Measurements from ENCODE around the gene NME7. TPM values are rescaled to one million over a fixed set of nuclear protein-coding genes. Genes with fewer than 3 reads are reported as not detected.

The NME7 gene
- total RNA-seq, 1 experiment from 2014 or later, result 21.8 TPM

GRCh38 chr1:169090900-169091311, 276.7 kb downstream of the NME7 start:
- Histone ChIP-seq H3K9ac (ENCODE audit: low read length) (no peak overlapping the region), H3K9me3 (ENCODE audit: control insufficient read depth in 1 of 2, insufficient read depth in 1 of 2, low read depth in 1 of 2, low read length in 2 of 2) (no peaks in the 10 kb centered on the region), H3K4me2 (ENCODE audit: low read length) (no peak overlapping the region), H3K4me3 (replicated peaks in 1 of 2; ENCODE audit: low read depth in 1 of 2, low read length in 2 of 2) (no peak overlapping the region), H3K36me3 (ENCODE audit: control insufficient read depth in 1 of 2, insufficient read depth in 2 of 2, low read length in 2 of 2) (no peaks in the 10 kb centered on the region), H3K27ac (ENCODE audit: low read depth, low read length) (no peak overlapping the region), H3K79me2 (ENCODE audit: insufficient read depth, low read length) (no peaks in the 10 kb centered on the region), H2AFZ (ENCODE audit: low read depth, low read length, poor library complexity, severe bottlenecking) (no peak overlapping the region), H3K9me2 (ENCODE audit: insufficient read depth) (no peaks in the 10 kb centered on the region), H3K4me1 (ENCODE audit: control insufficient read depth in 1 of 2, insufficient read depth in 2 of 2, low read length in 2 of 2) (no peaks in the 10 kb centered on the region), H4K20me1 (ENCODE audit: insufficient read depth) (no peaks in the 10 kb centered on the region), H3K27me3 (ENCODE audit: insufficient read depth, low read length) (no peaks in the 10 kb centered on the region)
- TF ChIP-seq RAD21 (IDR thresholded peaks at IDR 0.05; ENCODE audit: low read depth) (no peak), SP1 (IDR thresholded peaks at IDR 0.05; ENCODE audit: low read depth) (no peak), REST (IDR thresholded peaks at IDR 0.05; ENCODE audit: low read depth) (no peak), CEBPB (IDR thresholded peaks at IDR 0.05; ENCODE audit: low read depth) (no peak), JUND (IDR thresholded peaks at IDR 0.05) (no peak), EZH2 (IDR thresholded peaks at IDR 0.05) (no peak), POLR2A (IDR thresholded peaks at IDR 0.05; ENCODE audit: borderline replicate concordance, extremely low read depth, insufficient read depth, insufficient read length) (no peak), YY1 (IDR thresholded peaks at IDR 0.05; ENCODE audit: extremely low read depth, insufficient replicate concordance, low read depth, low read length) (no peak), POLR2AphosphoS5 (IDR thresholded peaks at IDR 0.05; ENCODE audit: low read depth, low read length) (no peak), ZNF274 (IDR thresholded peaks at IDR 0.05; ENCODE audit: low read depth, low read length) (no peak), ZFX (IDR thresholded peaks at IDR 0.05) (no peak), ELF1 (IDR thresholded peaks at IDR 0.05; ENCODE audit: borderline replicate concordance, low read depth) (no peak), SRF (IDR thresholded peaks at IDR 0.05; ENCODE audit: low read depth) (no peak)
- TF ChIP-seq, protein P1, sequence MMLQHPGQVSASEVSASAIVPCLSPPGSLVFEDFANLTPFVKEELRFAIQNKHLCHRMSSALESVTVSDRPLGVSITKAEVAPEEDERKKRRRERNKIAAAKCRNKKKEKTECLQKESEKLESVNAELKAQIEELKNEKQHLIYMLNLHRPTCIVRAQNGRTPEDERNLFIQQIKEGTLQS (IDR thresholded peaks at IDR 0.05), result no peak
- ChIA-PET POLR2A (no interaction called here), CTCF (no interaction called here), RAD21 (ENCODE audit: low non-redundant PET in 1 of 2, low total read pairs in 2 of 2, uncharacterized antibody in 2 of 2, unreplicated experiment in 2 of 2) (no interaction called here)
- intact Hi-C loops (cut with micrococcal nuclease), result no loop called here
- ATAC-seq (no peak), DNase-seq (ENCODE audit: low read depth, low spot score) (no peak)
- no TSS peak for BruUV-seq (replicated peaks)
